Measurements from ENCODE around the gene INSYN2B.

The INSYN2B gene

GRCh38 chr5:169980418-169981053, at the start of gene INSYN2B:
Gene INSYN2B, minus strand, starts transcription at chr5:169980495. Its CDS starts 96,597 bp downstream, at chr5:169883898.
- DNase-seq, result peak; percentile 87

- no peak for DNase-seq
Measured at GRCh38 chr5:170028124-170028523, 47.8 kb upstream of the INSYN2B start.

- no peak for DNase-seq
Measured at GRCh38 chr5:170025853-170026252, 45.6 kb upstream of the INSYN2B start.

GRCh38 chr5:170021506-170021905, 41.2 kb upstream of the INSYN2B start:
- DNase-seq, result no peak

- DNase-seq, result no peak
Measured at GRCh38 chr5:170020423-170020822, 40.1 kb upstream of the INSYN2B start.

DNA sequence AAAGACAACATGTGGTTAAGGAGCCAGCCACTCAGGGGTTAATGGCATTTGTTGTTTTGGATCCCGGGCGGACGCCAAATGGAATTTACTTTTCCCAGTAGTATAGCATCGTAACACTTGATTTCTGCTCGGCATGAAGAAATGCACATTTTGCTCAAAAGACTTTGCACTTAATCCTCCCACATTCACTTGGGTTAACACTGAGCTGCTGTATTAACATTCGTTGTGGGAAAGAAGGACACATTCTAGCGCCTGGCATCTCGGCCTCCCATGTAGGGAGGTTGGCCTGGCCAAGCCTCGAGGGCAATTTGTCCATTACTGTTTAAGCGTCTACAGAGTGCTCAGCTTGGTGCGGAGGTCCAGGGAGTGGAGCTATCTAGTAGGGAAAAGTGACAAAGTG, 32.3 kb upstream of the INSYN2B start:
- DNase-seq, result no peak

- DNase-seq, result no peak
Measured at GRCh38 chr5:170011751-170012150, 31.5 kb upstream of the INSYN2B start.

GRCh38 chr5:170010595-170010994, 30.3 kb upstream of the INSYN2B start:
- DNase-seq, result no peak

DNA sequence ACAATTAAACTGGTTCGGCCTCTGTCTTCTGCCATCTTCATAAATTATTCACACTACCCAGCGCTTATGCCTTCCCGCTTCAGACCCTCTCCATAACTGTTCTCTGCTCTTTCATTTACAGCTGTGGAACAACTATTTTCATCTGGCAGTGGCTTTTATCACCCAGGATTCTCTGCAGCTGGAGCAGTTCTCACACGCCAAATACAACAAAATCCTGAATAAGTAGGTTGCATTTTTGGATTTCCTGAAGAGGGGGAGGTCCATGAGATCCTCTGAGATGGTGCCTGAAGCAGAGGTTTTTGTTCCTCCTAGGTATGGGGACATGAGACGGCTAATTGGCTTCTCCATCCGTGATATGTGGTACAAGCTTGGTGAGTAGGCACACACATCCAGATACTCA, 28.1 kb upstream of the INSYN2B start:
- DNase-seq, result no peak

GRCh38 chr5:170006021-170006420, 25.7 kb upstream of the INSYN2B start:
- no peak for DNase-seq

- no peak for DNase-seq
Measured at GRCh38 chr5:170000155-170000554, 19.9 kb upstream of the INSYN2B start.

DNA sequence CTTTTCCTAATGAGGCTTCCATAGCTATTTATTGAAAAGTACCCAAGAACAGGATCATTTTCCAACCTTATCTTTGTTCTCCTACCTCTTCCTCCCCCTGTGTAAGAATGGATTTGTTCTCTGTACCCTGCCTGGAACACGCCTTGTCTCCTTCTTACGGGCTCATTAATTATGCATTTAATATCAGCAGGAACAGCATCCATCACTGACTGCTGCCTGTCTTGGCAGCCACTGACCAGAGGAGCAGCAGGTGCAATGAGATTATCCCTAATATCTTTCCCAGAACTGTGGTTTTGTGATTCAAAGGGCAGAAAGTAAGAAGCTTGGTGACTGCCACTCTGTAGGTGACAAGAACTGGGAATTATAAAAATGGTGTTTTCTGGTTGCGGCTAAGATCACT, 19.3 kb upstream of the INSYN2B start:
- DNase-seq, result no peak

DNA sequence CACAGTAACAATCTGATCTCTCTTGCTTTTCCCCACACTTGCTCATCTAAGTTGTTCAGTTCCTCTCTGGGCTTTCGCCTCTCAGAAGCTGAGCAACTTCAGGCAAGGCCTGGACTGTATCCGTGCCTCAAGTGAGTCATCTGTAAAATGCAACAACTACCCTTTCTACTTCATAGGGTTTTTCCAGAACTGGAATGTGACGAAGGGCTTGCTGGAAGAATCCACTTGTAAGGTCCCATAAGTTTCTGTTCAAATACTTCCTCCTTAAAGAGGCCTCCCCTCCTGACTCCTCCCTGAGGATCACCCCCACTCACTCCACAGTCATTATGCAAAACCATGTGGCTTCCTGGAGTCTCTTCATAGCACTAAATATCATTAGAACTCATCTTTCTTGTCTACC, 17.5 kb upstream of the INSYN2B start:
- DNase-seq, result no peak

- no peak for DNase-seq
Measured at GRCh38 chr5:169993485-169993790, 13.1 kb upstream of the INSYN2B start.

DNA sequence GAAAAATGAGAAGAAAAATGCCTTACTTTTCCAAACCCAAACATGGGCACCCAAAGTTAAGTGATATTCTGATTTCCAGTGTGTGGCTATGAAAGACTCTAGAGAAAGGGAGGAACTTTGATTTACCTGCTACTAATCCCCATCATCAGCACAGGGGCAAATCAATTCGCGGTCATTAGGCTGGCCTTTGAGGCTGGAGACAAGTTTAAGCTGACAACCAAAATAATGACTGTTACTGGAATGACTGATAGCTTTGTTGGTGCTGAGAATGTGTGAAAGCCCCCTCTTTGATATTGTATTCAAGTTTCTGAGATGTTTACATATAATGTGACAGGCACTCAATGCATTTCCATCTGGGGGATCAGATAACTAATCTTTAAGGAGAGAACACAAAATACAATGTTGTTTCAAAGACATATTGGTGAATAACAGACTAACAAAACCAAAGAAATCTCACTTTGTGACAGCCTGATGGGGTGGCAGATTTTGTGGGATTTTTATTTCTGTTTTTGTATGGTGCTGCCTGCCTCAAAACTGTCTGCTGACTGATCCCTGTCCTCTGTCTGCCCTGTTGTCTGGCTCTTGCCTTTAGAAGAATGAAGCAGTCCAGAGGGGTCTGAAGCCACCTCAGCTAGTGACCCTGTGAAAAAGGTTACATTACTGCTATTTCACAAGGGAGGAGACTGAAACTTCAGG, 12.6 kb upstream of the INSYN2B start:
- DNase-seq, result no peak

DNA sequence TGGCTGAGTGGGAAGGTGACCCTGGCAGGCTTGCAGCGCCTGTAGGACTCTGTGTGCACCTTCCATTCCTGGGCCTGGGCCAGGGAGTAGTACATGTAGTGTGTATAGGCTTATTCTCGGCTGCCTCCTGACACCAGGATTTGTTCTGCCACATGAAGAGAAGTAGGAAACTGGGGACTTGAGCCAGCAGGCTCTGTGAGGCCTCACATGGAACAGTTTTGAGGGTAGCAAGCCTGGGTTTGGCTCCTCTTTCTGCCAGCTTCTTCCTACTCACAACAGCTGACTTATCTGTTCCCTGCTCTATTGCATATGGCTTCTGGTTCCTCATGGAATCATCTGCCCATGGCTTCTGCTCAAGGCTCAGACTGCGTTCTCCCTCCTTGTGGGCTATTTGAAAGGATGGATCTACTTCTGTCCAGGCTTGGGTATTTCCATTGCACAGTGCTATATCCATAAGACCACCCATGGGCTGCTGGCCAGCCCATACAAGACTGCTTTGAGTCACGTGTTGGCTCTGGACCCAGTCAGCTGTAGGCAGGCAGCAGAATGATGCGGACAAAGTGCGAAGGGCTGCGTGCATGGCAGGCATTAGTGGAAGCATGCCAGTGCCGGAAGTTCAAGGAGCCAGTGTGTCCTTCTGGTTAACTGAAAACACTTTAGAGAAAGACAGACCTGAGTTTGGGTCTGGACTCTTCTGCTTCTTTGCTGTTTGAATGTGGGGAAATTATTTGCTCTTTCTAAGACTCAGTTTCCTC, 11.0 kb upstream of the INSYN2B start:
- DNase-seq, result no peak

DNA sequence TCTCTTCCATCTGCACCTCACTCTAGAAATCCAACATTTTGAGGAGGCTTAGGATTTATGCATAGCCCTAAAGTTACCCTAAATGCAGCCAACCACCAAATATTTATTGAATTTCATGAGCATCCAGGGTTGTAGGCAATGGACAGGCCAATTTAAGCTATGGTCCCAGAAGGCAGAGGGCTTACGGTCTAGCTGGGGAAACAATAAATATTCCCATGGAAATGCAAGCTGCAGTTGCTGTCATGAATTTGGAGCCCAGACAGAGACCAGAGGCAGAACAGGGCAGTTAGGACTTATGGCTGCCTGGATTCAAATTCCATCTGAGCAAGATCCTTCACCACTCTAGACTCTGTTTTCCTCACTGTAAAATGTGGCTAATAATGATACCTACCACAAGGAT, 9.1 kb upstream of the INSYN2B start:
- DNase-seq, result no peak

DNA sequence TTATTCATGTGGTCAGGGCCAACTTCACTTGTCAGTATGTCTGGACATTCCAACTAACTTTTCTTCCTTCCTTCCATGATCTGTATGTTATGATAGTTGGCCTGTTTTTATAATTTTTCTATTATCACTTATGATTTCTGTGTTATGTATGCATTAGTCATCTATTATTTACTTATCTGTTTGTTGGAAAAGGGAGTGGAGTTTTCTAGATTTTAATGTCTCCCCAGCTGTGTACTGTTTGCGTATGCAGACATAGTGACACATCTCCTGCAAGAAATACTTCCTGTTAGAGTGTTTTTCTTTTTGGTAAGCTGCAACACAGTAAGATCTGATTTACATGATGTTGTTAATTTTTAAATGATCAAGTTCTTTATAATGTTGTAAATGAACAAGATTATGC, 8.7 kb upstream of the INSYN2B start:
- DNase-seq, result no peak

DNA sequence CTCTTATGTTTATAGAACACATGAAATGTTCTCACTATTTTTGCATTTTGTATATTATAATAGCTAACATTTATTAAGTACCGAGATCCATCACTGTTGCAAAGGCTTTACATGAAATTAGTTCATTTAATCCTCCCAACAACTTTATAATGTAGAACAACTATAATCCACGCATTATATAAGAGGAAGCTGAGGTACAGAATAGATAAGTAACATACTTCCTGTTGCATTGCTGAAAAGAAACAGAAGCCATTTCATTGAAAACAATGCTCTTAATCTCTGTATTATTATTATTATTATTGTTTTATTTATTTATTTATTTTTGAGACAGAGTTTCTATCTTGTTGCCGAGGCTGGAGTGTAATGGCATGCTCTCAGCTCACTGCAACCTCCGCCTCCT, 7.9 kb upstream of the INSYN2B start:
- no peak for DNase-seq

DNA sequence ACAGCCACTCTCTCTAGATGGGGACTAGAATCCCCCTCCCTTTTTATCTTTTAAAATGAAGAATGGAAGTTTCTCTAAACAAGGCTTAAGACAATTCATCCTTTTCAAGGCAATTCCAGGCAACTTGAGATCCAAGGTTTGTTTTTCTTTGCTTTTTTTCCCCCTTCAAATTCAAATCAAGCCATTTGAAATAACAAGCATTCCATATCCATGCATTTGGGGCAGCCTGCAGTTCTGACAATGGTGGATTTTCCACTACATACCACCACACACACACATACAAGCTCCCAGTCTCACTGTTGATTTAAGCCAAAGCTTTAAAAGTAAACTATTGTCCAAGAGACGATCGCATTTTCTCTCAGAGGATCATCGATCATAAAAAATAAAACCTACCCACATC, 424 bp downstream of the INSYN2B start:
- DNase-seq, result no peak

GRCh38 chr5:169978714-169979113, 1.6 kb downstream of the INSYN2B start:
- no peak for DNase-seq

DNA sequence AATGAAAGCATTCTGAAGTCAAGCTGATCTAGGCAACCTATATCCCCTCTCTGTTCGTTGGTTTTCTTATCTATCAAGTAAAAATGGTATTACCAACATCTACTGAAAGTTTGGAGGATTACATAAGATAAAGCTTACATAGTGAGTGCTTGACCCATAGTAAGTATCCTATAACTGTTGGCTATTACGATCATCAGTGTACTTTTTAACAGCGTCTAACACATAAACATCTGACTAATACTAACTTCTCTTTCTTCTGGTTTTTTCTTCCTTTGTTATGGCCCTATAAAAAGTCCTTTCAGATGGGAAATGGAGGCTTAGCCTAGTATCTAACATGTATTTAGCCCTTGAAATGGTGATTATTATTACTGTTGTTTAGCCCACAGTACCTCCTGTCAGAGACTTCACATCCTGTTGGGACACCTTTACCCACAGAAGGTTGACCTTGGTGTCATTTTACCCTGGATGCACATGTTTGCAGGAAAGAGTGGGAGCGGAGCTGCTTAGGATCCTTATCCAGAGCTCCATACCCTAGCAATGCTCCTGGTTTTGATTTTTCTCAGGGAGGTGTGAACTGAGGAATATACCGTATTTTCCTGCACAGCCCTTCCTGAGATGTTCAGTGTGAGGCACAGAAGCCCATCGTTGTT, 6.0 kb downstream of the INSYN2B start:
- no peak for DNase-seq

- DNase-seq, result no peak
Measured at GRCh38 chr5:169973056-169973455, 7.2 kb downstream of the INSYN2B start.

DNA sequence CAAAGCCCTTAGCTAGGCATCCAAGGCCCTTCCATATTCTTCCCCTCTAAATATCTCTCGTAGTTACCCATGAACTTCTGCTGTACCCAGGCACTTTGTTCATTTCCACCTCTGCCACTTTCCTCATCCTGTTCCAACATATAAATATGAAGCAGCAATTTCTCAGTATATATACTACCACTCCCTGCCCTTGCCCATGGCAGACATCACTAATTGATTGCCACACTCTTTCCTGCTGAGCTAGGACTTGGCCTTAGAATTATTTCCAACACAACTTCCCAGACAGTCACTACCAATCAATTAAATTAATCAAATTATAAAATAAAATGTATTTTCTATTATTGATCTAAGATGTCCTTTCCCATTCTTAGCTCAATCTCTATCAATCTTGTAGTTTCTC, 8.5 kb downstream of the INSYN2B start:
- DNase-seq, result no peak

Data from EL (cell line).